DND-41 (cell line): ENCODE measurements around the gene MAP3K1.

Source experiments
- EZH2 ChIP-seq: IDR thresholded peaks from 3 replicates; pipeline ENCODE4 v1.6.1; 2012; ENCODE audit warnings: borderline replicate concordance, low read depth, mild to moderate bottlenecking, moderate library complexity, low read length, inconsistent platforms; ENCODE audit not compliant: severe bottlenecking
- TF ChIP-seq, protein P1 (sequence below): IDR thresholded peaks from 2 replicates; pipeline ENCODE4 v1.5.1; 2012; ENCODE audit warnings: borderline replicate concordance, low read length, moderate library complexity, mild to moderate bottlenecking; ENCODE audit not compliant: poor library complexity, severe bottlenecking; ENCODE audit errors: extremely low read depth

DNA sequence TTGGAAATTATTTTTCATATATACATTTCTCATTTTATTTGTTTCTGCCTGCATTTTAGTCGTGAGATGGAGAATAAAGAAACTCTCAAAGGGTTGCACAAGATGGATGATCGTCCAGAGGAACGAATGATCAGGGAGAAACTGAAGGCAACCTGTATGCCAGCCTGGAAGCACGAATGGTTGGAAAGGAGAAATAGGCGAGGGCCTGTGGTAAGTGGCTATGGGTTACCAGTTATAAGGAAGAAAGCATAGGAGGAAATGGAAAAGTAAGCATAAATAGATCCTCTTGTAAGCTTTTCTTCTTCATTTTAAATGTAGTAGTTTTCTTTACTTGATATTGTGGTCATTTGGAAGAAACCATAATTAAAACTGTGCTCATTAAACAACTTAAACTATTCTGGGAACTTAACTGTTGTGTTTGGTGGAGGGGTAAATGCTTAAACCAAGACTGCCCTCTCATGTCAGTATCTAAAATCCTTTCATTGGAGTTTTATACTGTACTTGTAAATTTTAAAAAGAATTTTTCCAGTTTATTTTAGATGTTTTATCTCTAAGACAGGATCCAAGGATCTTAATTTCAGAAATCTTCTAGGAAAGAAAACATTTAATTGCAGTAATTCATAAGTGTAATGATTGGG is 41.3 kb downstream of the MAP3K1 start:
- TF ChIP-seq, protein P1, sequence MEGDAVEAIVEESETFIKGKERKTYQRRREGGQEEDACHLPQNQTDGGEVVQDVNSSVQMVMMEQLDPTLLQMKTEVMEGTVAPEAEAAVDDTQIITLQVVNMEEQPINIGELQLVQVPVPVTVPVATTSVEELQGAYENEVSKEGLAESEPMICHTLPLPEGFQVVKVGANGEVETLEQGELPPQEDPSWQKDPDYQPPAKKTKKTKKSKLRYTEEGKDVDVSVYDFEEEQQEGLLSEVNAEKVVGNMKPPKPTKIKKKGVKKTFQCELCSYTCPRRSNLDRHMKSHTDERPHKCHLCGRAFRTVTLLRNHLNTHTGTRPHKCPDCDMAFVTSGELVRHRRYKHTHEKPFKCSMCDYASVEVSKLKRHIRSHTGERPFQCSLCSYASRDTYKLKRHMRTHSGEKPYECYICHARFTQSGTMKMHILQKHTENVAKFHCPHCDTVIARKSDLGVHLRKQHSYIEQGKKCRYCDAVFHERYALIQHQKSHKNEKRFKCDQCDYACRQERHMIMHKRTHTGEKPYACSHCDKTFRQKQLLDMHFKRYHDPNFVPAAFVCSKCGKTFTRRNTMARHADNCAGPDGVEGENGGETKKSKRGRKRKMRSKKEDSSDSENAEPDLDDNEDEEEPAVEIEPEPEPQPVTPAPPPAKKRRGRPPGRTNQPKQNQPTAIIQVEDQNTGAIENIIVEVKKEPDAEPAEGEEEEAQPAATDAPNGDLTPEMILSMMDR, result no peak
- TF ChIP-seq EZH2, result no peak
